ENCODE results near the gene VENTX. TPM values are rescaled to one million over a fixed set of nuclear protein-coding genes. Genes with fewer than 3 reads are reported as not detected.

The VENTX gene
- total RNA-seq, 1 experiment from 2014 or later, result 28.0 TPM

- no peak for ATAC-seq
These were observed 10.4 kb upstream of the VENTX start for GRCh38 chr10:133227256-133227655.

GRCh38 chr10:133229265-133230043 lies 8.2 kb upstream of the VENTX start:
- H3K4me3 Mint-ChIP-seq, result peak overlapping the region; percentile 80
- ChIA-PET CTCF (no interaction called here), POLR2A (no interaction called here)
- H3K36me3 Mint-ChIP-seq, result peaks cover 6% of the 10 kb centered on the region
- peak overlapping the region; percentile 86 for H3K27ac Mint-ChIP-seq
- ATAC-seq, result peak; percentile 50
- no peaks in the 10 kb centered on the region for H3K9me3 Mint-ChIP-seq
- peaks cover 51% of the 10 kb centered on the region for H3K4me1 Mint-ChIP-seq
- peak; percentile 63 for DNase-seq (ENCODE audit: low spot score)
- peaks cover 48% of the 10 kb centered on the region for H3K27me3 Mint-ChIP-seq (ENCODE audit: low read depth)
- no peak for TF ChIP-seq ZNF263 (CRISPR knock-in tag; IDR thresholded peaks at IDR 0.05; ENCODE audit: low read depth)
- no peak for TF ChIP-seq SOX15 (CRISPR knock-in tag; IDR thresholded peaks at IDR 0.05)
- TF ChIP-seq FOXP4 (CRISPR knock-in tag; IDR thresholded peaks at IDR 0.05), result 0 out of 2 replicates have a peak, but pooled peaks have one; percentile 7
- TF ChIP-seq ESRRA (CRISPR knock-in tag; IDR thresholded peaks at IDR 0.05; ENCODE audit: borderline replicate concordance), result no peak
- TF ChIP-seq E2F4 (CRISPR knock-in tag; IDR thresholded peaks at IDR 0.05; ENCODE audit: borderline replicate concordance, low read depth), result no peak
- no peak for TF ChIP-seq ZNF317 (CRISPR knock-in tag; IDR thresholded peaks at IDR 0.05; ENCODE audit: borderline replicate concordance, low read depth)
- TF ChIP-seq SMAD4 (CRISPR knock-in tag; IDR thresholded peaks at IDR 0.05), result no peak
- TF ChIP-seq NFATC4 (CRISPR knock-in tag; IDR thresholded peaks at IDR 0.05), result no peak
- no peak for TF ChIP-seq GABPB1 (CRISPR knock-in tag; IDR thresholded peaks at IDR 0.05)
- TF ChIP-seq CREB1 (CRISPR knock-in tag; IDR thresholded peaks at IDR 0.05), result no peak
- TF ChIP-seq NR3C1 (CRISPR knock-in tag; conservative IDR thresholded peaks at IDR 0.05; ENCODE audit: low read depth), result no peak
- no peak for TF ChIP-seq HMGA2 (CRISPR knock-in tag; IDR thresholded peaks at IDR 0.05)
- no peak for TF ChIP-seq NFYB (CRISPR knock-in tag; conservative IDR thresholded peaks at IDR 0.05; ENCODE audit: low read depth)
- TF ChIP-seq SMAD3 (CRISPR knock-in tag; IDR thresholded peaks at IDR 0.05; ENCODE audit: borderline replicate concordance), result peak; percentile 27; the same call in 1 of the 2 replicates

More at GRCh38 chr10:133227256-133227655, 10.4 kb upstream of the VENTX start:
- Mint-ChIP-seq H3K4me1 (peaks cover 37% of the 10 kb centered on the region), H3K4me3 (no peak overlapping the region), H3K27me3 (ENCODE audit: low read depth) (peaks cover 30% of the 10 kb centered on the region), H3K36me3 (peaks cover 6% of the 10 kb centered on the region), H3K27ac (0 out of 2 replicates have a peak overlapping the region, but pooled peaks have one; percentile 60), H3K9me3 (no peaks in the 10 kb centered on the region)
- DNase-seq (ENCODE audit: low spot score), result no peak
- ChIA-PET POLR2A (interaction anchor here (0.7 kb wide), 1 partner anchor 30 kb away, joined by 5 read pairs; no protein-coding TSS in a partner anchor), CTCF (interaction anchor here (0.7 to 1.4 kb wide), 7 partner anchors 12 to 281 kb away, joined by 3 to 7 read pairs (median 3); partner anchors contain the start of gene ADAM8)
- TF ChIP-seq MXD4 (CRISPR knock-in tag; IDR thresholded peaks at IDR 0.05; ENCODE audit: borderline replicate concordance) (no peak), HMGXB4 (CRISPR knock-in tag; IDR thresholded peaks at IDR 0.05) (no peak), KAT7 (CRISPR knock-in tag; IDR thresholded peaks at IDR 0.05; ENCODE audit: borderline replicate concordance) (no peak), FOXJ3 (CRISPR knock-in tag; IDR thresholded peaks at IDR 0.05; ENCODE audit: borderline replicate concordance) (no peak), JUN (CRISPR knock-in tag; IDR thresholded peaks at IDR 0.05) (no peak), EMX1 (CRISPR knock-in tag; IDR thresholded peaks at IDR 0.05) (no peak), ZSCAN18 (CRISPR knock-in tag; IDR thresholded peaks at IDR 0.05) (no peak), PREB (CRISPR knock-in tag; IDR thresholded peaks at IDR 0.05; ENCODE audit: borderline replicate concordance) (no peak)
